Sigmoid colon (tissue), 4 donors: ENCODE data around the gene TRPV3.

Experiments used
- POLR2A ChIP-seq, 2 donors: fragments of 450-650 bp; IDR thresholded peaks; one replicate each; pipeline ENCODE4 v1.6.1; 2016; ENCODE audit warnings: antibody characterized with exemption in 2 of 2, mild to moderate bottlenecking in 2 of 2, moderate library complexity in 2 of 2
- POLR2AphosphoS5 ChIP-seq, 4 donors: sonication (generic); formaldehyde crosslinking; IDR thresholded peaks; one replicate each; pipeline ENCODE4 v1.6.1; 2017; ENCODE audit warnings: antibody characterized with exemption in 4 of 4
- TF ChIP-seq, protein P1 (sequence below), 4 experiments: fragments of 450-650 bp in 3 of 4; fragments of 200-600 bp in 1 of 4; IDR thresholded peaks; one replicate each; pipeline ENCODE4 v1.5.1; 2016 to 2019; ENCODE audit warnings: antibody characterized with exemption in 4 of 4, mild to moderate bottlenecking in 3 of 4, moderate library complexity in 2 of 4

GRCh38 chr17:3506054-3506453 lies 51.6 kb downstream of the TRPV3 start:
- TF ChIP-seq, protein P1, sequence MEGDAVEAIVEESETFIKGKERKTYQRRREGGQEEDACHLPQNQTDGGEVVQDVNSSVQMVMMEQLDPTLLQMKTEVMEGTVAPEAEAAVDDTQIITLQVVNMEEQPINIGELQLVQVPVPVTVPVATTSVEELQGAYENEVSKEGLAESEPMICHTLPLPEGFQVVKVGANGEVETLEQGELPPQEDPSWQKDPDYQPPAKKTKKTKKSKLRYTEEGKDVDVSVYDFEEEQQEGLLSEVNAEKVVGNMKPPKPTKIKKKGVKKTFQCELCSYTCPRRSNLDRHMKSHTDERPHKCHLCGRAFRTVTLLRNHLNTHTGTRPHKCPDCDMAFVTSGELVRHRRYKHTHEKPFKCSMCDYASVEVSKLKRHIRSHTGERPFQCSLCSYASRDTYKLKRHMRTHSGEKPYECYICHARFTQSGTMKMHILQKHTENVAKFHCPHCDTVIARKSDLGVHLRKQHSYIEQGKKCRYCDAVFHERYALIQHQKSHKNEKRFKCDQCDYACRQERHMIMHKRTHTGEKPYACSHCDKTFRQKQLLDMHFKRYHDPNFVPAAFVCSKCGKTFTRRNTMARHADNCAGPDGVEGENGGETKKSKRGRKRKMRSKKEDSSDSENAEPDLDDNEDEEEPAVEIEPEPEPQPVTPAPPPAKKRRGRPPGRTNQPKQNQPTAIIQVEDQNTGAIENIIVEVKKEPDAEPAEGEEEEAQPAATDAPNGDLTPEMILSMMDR (IDR thresholded peaks at IDR 0.05): no peak
- TF ChIP-seq POLR2A (IDR thresholded peaks at IDR 0.05) (no peak), POLR2AphosphoS5 (IDR thresholded peaks at IDR 0.05) (no peak)
